DND-41 (cell line): ENCODE measurements around the gene APOO.

Experiments
- ATAC-seq: fragments of 200-7000 bp; cut with Tn5 transposase; 3 replicates; pipeline ENCODE4 v1.9.1; 2021; ENCODE audit warnings: low read depth; ENCODE audit not compliant: insufficient read depth
- DNase-seq: peaks from one replicate; pipeline ENCODE4 v3.0.0-alpha.2; 2020
- H2AFZ ChIP-seq: 2 replicates; pipeline ENCODE4 v1.6.0; 2012; ENCODE audit warnings: low read depth, low read length
- H3K27ac ChIP-seq: 2 replicates; pipeline ENCODE4 v1.5.1; 2012; ENCODE audit warnings: low read length, inconsistent platforms
- H3K27me3 ChIP-seq: fragments of 200-600 bp; sonication (generic); 2 replicates; pipeline ENCODE4 v1.6.0; 2012; ENCODE audit warnings: low read length, mild to moderate bottlenecking, inconsistent platforms; ENCODE audit not compliant: insufficient read depth, poor library complexity
- H3K36me3 ChIP-seq: 2 replicates; pipeline ENCODE4 v1.5.1; 2012; ENCODE audit warnings: low read length, inconsistent platforms; ENCODE audit not compliant: insufficient read depth
- H3K4me1 ChIP-seq: 2 replicates; pipeline ENCODE4 v1.5.1; 2012; ENCODE audit warnings: mild to moderate bottlenecking, low read length; ENCODE audit not compliant: insufficient read depth
- H3K4me2 ChIP-seq: 2 replicates; pipeline ENCODE4 v1.6.0; 2012; ENCODE audit warnings: mild to moderate bottlenecking, moderate library complexity, low read length, inconsistent platforms; ENCODE audit not compliant: insufficient read depth
- H3K4me3 ChIP-seq, 2 experiments: fragments of 200-600 bp in 1 of 2; shearing (Covaris generic) in 1 of 2; 2 replicates each; pipeline ENCODE4 v1.5.1; 2012 to 2016; ENCODE audit warnings: inconsistent platforms in 2 of 2, low read length in 2 of 2, mild to moderate bottlenecking in 2 of 2, low read depth in 1 of 2, moderate library complexity in 1 of 2
- H3K79me2 ChIP-seq: 2 replicates; pipeline ENCODE4 v1.6.0; 2012; ENCODE audit warnings: low read length, inconsistent platforms; ENCODE audit not compliant: insufficient read depth
- H3K9ac ChIP-seq: 2 replicates; pipeline ENCODE4 v1.6.0; 2012; ENCODE audit warnings: low read depth, mild to moderate bottlenecking, inconsistent platforms, low read length, moderate library complexity
- H3K9me3 ChIP-seq: 2 replicates; pipeline ENCODE4 v1.5.1; 2012; ENCODE audit warnings: low read length, moderate library complexity, mild to moderate bottlenecking, inconsistent platforms; ENCODE audit not compliant: insufficient read depth, severe bottlenecking
- H4K20me1 ChIP-seq: 2 replicates; pipeline ENCODE4 v1.6.0; 2012; ENCODE audit warnings: low read length; ENCODE audit not compliant: insufficient read depth
- EZH2 ChIP-seq: IDR thresholded peaks from 3 replicates; pipeline ENCODE4 v1.6.1; 2012; ENCODE audit warnings: borderline replicate concordance, low read depth, mild to moderate bottlenecking, moderate library complexity, low read length, inconsistent platforms; ENCODE audit not compliant: severe bottlenecking
- TF ChIP-seq, protein P1 (sequence below): IDR thresholded peaks from 2 replicates; pipeline ENCODE4 v1.5.1; 2012; ENCODE audit warnings: borderline replicate concordance, low read length, moderate library complexity, mild to moderate bottlenecking; ENCODE audit not compliant: poor library complexity, severe bottlenecking; ENCODE audit errors: extremely low read depth

The APOO gene

DNA sequence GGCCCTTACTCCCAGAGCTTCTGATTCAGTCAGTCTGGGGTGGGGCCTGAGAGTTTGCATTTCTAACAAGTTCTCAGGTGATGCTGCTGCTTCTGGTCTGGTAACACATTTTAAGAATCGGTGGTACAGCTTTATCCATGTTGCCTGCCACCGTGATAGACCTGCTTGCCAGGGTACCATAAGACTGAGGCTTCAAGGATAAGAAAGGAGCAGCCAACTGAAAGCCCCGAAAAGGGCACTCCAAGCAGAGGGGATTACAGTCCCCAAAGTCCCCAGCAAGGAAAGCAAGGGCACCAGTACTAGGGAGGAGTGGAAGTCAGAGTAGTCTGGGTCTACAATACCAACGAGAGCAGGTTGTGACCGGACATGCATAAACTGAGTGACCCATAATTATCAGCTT lies 49.8 kb downstream of the APOO start:
- no peak overlapping the region for H3K4me2 ChIP-seq
- H3K27ac ChIP-seq = no peak overlapping the region
- TF ChIP-seq EZH2 = no peak
- TF ChIP-seq, protein P1, sequence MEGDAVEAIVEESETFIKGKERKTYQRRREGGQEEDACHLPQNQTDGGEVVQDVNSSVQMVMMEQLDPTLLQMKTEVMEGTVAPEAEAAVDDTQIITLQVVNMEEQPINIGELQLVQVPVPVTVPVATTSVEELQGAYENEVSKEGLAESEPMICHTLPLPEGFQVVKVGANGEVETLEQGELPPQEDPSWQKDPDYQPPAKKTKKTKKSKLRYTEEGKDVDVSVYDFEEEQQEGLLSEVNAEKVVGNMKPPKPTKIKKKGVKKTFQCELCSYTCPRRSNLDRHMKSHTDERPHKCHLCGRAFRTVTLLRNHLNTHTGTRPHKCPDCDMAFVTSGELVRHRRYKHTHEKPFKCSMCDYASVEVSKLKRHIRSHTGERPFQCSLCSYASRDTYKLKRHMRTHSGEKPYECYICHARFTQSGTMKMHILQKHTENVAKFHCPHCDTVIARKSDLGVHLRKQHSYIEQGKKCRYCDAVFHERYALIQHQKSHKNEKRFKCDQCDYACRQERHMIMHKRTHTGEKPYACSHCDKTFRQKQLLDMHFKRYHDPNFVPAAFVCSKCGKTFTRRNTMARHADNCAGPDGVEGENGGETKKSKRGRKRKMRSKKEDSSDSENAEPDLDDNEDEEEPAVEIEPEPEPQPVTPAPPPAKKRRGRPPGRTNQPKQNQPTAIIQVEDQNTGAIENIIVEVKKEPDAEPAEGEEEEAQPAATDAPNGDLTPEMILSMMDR = no peak
- DNase-seq (no peak), ATAC-seq (no peak)
- no peaks in the 10 kb centered on the region for H3K9me3 ChIP-seq
- no peak overlapping the region for H2AFZ ChIP-seq
- no peaks in the 10 kb centered on the region for H3K4me1 ChIP-seq
- no peaks in the 10 kb centered on the region for H4K20me1 ChIP-seq
- H3K4me3 ChIP-seq = no peak overlapping the region
- no peaks in the 10 kb centered on the region for H3K27me3 ChIP-seq
- H3K9ac ChIP-seq = no peak overlapping the region
- peaks cover 29% of the 10 kb centered on the region for H3K36me3 ChIP-seq
- H3K79me2 ChIP-seq = no peaks in the 10 kb centered on the region

DNA sequence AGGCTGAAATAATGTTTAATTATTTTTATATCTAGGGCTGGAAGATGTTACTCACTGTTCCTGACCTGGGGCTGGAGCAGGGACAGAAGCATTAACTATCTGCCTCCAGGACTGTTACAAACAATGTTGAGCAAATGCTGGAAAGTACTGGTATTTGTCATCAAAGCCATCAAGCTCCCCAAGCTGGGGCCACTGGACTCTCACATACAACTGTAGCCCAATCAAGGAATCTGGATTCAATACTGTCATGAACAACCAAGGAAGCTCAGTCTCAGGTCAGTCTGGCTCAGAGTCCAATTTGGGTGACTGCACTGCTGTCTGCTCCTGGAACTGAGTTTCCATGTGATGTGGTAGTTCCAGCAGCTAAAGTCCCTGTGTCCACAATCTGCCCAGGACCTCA lies 50.4 kb downstream of the APOO start:
- ATAC-seq (no peak), DNase-seq (no peak)
- H4K20me1 ChIP-seq = no peaks in the 10 kb centered on the region
- H3K9ac ChIP-seq = no peak overlapping the region
- no peak overlapping the region for H2AFZ ChIP-seq
- no peak overlapping the region for H3K27ac ChIP-seq
- TF ChIP-seq, protein P1 = no peak
- no peak for TF ChIP-seq EZH2
- no peaks in the 10 kb centered on the region for H3K79me2 ChIP-seq
- H3K9me3 ChIP-seq = no peaks in the 10 kb centered on the region
- no peaks in the 10 kb centered on the region for H3K27me3 ChIP-seq
- H3K4me3 ChIP-seq = no peak overlapping the region
- peaks cover 29% of the 10 kb centered on the region for H3K36me3 ChIP-seq
- H3K4me2 ChIP-seq = no peak overlapping the region
- H3K4me1 ChIP-seq = no peaks in the 10 kb centered on the region

DNA sequence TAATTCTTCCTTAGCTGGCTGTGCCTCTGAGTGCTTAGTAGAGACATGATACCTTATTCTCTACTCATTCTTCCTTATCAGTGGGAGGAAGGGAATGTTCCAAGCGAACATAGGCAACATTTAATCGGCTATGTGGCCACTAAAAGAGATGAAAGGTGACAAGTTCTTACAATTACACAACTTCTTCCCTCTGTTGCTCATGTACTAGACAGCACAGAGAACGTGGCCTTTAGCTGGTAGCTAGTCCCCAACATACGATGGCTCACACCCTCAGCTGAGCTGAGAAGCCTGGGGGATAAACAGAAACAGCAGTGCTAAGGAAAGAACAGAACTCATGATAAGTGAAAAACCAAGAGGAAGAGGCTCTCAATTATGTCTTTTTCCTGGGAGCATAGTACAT lies 52.2 kb downstream of the APOO start:
- Histone ChIP-seq H3K27me3 (no peaks in the 10 kb centered on the region), H2AFZ (no peak overlapping the region), H3K79me2 (no peaks in the 10 kb centered on the region), H4K20me1 (no peaks in the 10 kb centered on the region), H3K4me3 (no peak overlapping the region), H3K27ac (no peak overlapping the region), H3K4me2 (no peak overlapping the region), H3K4me1 (no peaks in the 10 kb centered on the region), H3K9me3 (no peaks in the 10 kb centered on the region), H3K36me3 (peaks cover 25% of the 10 kb centered on the region), H3K9ac (no peak overlapping the region)
- ATAC-seq = no peak
- TF ChIP-seq EZH2 = no peak
- TF ChIP-seq, protein P1 = no peak
- DNase-seq = no peak

DNA sequence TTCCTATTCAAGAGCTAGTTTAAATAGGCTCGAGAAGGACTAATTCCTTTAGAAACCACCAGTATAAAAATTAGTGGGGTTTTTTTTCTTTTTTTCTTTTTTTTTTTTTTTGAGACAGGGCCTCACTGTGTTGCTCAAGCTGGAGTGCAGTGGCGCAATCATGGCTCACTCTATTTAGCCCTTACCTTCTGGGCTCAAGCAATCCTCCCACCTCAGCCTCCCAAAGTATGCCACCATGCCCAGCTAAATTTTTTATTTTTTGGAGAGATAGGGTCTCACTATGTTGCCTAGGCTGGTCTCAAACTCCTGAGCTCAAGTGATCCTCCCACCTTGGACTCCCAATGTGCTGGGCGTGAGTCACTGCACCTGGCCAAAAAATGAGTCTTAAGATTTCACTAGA lies 52.8 kb downstream of the APOO start:
- H3K4me2 ChIP-seq = no peak overlapping the region
- ATAC-seq (no peak), DNase-seq (no peak)
- H3K36me3 ChIP-seq = peaks cover 21% of the 10 kb centered on the region
- no peak overlapping the region for H3K4me3 ChIP-seq
- H3K9ac ChIP-seq = no peak overlapping the region
- H3K4me1 ChIP-seq = no peaks in the 10 kb centered on the region
- no peak overlapping the region for H3K27ac ChIP-seq
- TF ChIP-seq, protein P1 = no peak
- TF ChIP-seq EZH2 = no peak
- H4K20me1 ChIP-seq = no peaks in the 10 kb centered on the region
- no peaks in the 10 kb centered on the region for H3K27me3 ChIP-seq
- H3K79me2 ChIP-seq = no peaks in the 10 kb centered on the region
- H2AFZ ChIP-seq = no peak overlapping the region
- H3K9me3 ChIP-seq = no peaks in the 10 kb centered on the region
